PC-9 (cell line): ENCODE measurements around the gene RPS2. TPM values are rescaled to one million over a fixed set of nuclear protein-coding genes. Genes with fewer than 3 reads are reported as not detected.
A peak's percentile ranks its signal among the peaks of the same experiment; 100 is the strongest.

Experiments used
- BruUV-seq: library from RNA; stranded (reverse); fragments of 400-500 nt; replicated peaks from 2 replicates; lab custom pipeline; 2021; lab: Mats Ljungman, UMichigan
- CTCF ChIA-PET: fragments of 300-600 bp; sonication (Branson Sonifier 250); formaldehyde crosslinking; loops from one replicate; lab custom pipeline; 2022; ENCODE audit warnings: antibody characterized with exemption; lab: Charles Lee
- POLR2A ChIA-PET: fragments of 300-600 bp; sonication (Branson Sonifier 250); formaldehyde crosslinking; loops from one replicate; lab custom pipeline; 2022; ENCODE audit warnings: antibody characterized with exemption; ENCODE audit not compliant: unreplicated experiment; lab: Charles Lee
- DNase-seq, 2 experiments: peaks; one replicate each; pipeline versions ENCODE4 v3.0.0 to v3.0.0-alpha.2; 2015 to 2022; ENCODE audit warnings: mixed read lengths in 1 of 2
- H2AFZ ChIP-seq: fragments of 200-600 bp; sonication (generic); 2 replicates; pipeline ENCODE4 v1.8.1; 2017; ENCODE audit warnings: antibody characterized with exemption
- H3F3A ChIP-seq: fragments of 200-600 bp; sonication (generic); 2 replicates; pipeline ENCODE4 v1.8.1; 2017; ENCODE audit warnings: antibody characterized with exemption, mild to moderate bottlenecking, low read depth; ENCODE audit not compliant: insufficient read depth
- H3K27ac ChIP-seq: fragments of 200-600 bp; sonication (generic); 2 replicates; pipeline ENCODE4 v1.6.1; 2016; ENCODE audit warnings: mixed run types
- H3K27me3 ChIP-seq: fragments of 200-600 bp; sonication (generic); 2 replicates; pipeline ENCODE4 v1.6.1; 2016; ENCODE audit warnings: low read depth, mixed run types; ENCODE audit not compliant: insufficient read depth
- H3K36me3 ChIP-seq: fragments of 200-600 bp; sonication (generic); 2 replicates; pipeline ENCODE4 v1.6.1; 2016; ENCODE audit warnings: low read depth, mixed run types
- H3K4me1 ChIP-seq: fragments of 200-600 bp; sonication (generic); replicated peaks from 2 replicates; pipeline ENCODE4 v1.6.1; 2016; ENCODE audit warnings: mixed run types; ENCODE audit not compliant: insufficient read depth
- H3K4me2 ChIP-seq: fragments of 200-600 bp; sonication (generic); 2 replicates; pipeline ENCODE4 v1.6.1; 2017; ENCODE audit warnings: mixed run types
- H3K4me3 ChIP-seq: fragments of 200-600 bp; sonication (generic); 2 replicates; pipeline ENCODE4 v1.6.1; 2016; ENCODE audit warnings: mixed run types
- H3K79me2 ChIP-seq: fragments of 200-600 bp; sonication (generic); 2 replicates; pipeline ENCODE4 v1.6.1; 2017; ENCODE audit warnings: low read depth, mixed run types
- H3K9me2 ChIP-seq: fragments of 200-600 bp; sonication (generic); 2 replicates; pipeline ENCODE4 v1.8.1; 2017; ENCODE audit warnings: mild to moderate bottlenecking; ENCODE audit not compliant: insufficient read depth
- H3K9me3 ChIP-seq: fragments of 200-600 bp; sonication (generic); 2 replicates; pipeline ENCODE4 v1.8.1; 2016; ENCODE audit warnings: low read depth; ENCODE audit not compliant: insufficient read depth
- H4K20me1 ChIP-seq: fragments of 200-600 bp; sonication (generic); 2 replicates; pipeline ENCODE4 v1.8.1; 2017; ENCODE audit not compliant: insufficient read depth
- CTCF ChIP-seq: fragments of 200-600 bp; sonication (generic); conservative IDR thresholded peaks from 2 replicates; pipeline ENCODE4 v1.6.1; 2017; ENCODE audit warnings: mixed run types, antibody characterized with exemption, mild to moderate bottlenecking, moderate library complexity
- EZH2 ChIP-seq: fragments of 200-600 bp; sonication (generic); IDR thresholded peaks from 2 replicates; pipeline ENCODE4 v1.8.0; 2017; ENCODE audit warnings: antibody characterized with exemption, low read depth
- intact Hi-C: fragments of 100-400 bp; cut with micrococcal nuclease; formaldehyde crosslinking; loops from one replicate; pipeline ENCODE4 v1.10.0; 2022; ENCODE audit not compliant: unreplicated experiment
- total RNA-seq: library from RNA; stranded (reverse); gene quantifications from 2 replicates; pipeline ENCODE4 v1.2.3, GENCODE V29; 2021

Gene RPS2
- total RNA-seq, 1 experiment from 2014 or later, result 3,808 TPM

GRCh38 chr16:1960665-1961630, 3.7 kb downstream of the RPS2 start:
- peaks cover 37% of the 10 kb centered on the region for H4K20me1 ChIP-seq
- POLR2A ChIA-PET, result interaction anchor here (0.6 to 1.2 kb wide), 2 partner anchors 11 to 618 kb away, joined by 8 to 20 read pairs; partner anchors contain the start of gene TBL3
- H3K79me2 ChIP-seq, result peaks cover 61% of the 10 kb centered on the region
- DNase-seq, result peak in 1 of 2 experiments; percentile 60
- intact Hi-C loops, result loop anchor here (5.0 kb wide), 1 partner anchor 189 kb away; the partner anchor contains the start of genes EME2, MRPS34 and NME3
- peak overlapping the region; percentile 95; the same call in 1 of the 2 replicates for H3K4me3 ChIP-seq
- H3K9me3 ChIP-seq, result no peaks in the 10 kb centered on the region
- CTCF ChIA-PET, result interaction anchor here (0.6 to 0.7 kb wide), 2 partner anchors 32 to 712 kb away, joined by 3 to 4 read pairs; no protein-coding TSS in a partner anchor
- TF ChIP-seq CTCF (no peak), EZH2 (no peak)
- H3K27ac ChIP-seq, result peak overlapping the region; percentile 1
- TSS peak; percentile 0 for BruUV-seq
- H3K27me3 ChIP-seq, result no peaks in the 10 kb centered on the region
- H3K4me1 ChIP-seq, result peaks cover 15% of the 10 kb centered on the region
- no peaks in the 10 kb centered on the region for H3K9me2 ChIP-seq
- peak overlapping the region; percentile 92 for H3K4me2 ChIP-seq
- peaks cover 22% of the 10 kb centered on the region for H3K36me3 ChIP-seq
- H2AFZ ChIP-seq, result no peak overlapping the region
- H3F3A ChIP-seq, result peaks cover 47% of the 10 kb centered on the region

GRCh38 chr16:1959269-1960039, 5.2 kb downstream of the RPS2 start, which contains the start of gene NDUFB10:
Gene NDUFB10 (plus strand): TSS chr16:1959538. CDS start chr16:1959625, 87 bp downstream.
- Histone ChIP-seq H3K9me3 (no peaks in the 10 kb centered on the region), H3F3A (peaks cover 46% of the 10 kb centered on the region), H3K36me3 (peaks cover 22% of the 10 kb centered on the region), H4K20me1 (peaks cover 37% of the 10 kb centered on the region), H3K79me2 (peaks cover 48% of the 10 kb centered on the region), H3K9me2 (no peaks in the 10 kb centered on the region), H2AFZ (peak within 1 kb of the TSS; percentile 90), H3K27ac (peak within 1 kb of the TSS; percentile 1; the same call in 1 of the 2 replicates), H3K4me2 (peak within 1 kb of the TSS; percentile 92), H3K27me3 (no peaks in the 10 kb centered on the region), H3K4me3 (peak within 1 kb of the TSS; percentile 95), H3K4me1 (peaks cover 12% of the 10 kb centered on the region)
- ChIA-PET CTCF (interaction anchor here (0.7 kb wide), 1 partner anchor 235 kb away, joined by 8 read pairs; no protein-coding TSS in a partner anchor), POLR2A (interaction anchor here (1.2 kb wide), 1 partner anchor 12 kb away, joined by 8 read pairs; the partner anchor contains the start of gene TBL3)
- BruUV-seq, result no TSS peak
- TF ChIP-seq CTCF (peak; percentile 68; the same call in 1 of the 2 replicates), EZH2 (no peak)
- intact Hi-C loops, result loop anchor here (2.0 to 5.0 kb wide), 2 partner anchors 17 to 187 kb away; partner anchors contain the start of genes EME2, MRPS34, MSRB1 and NME3
- DNase-seq, result peak; percentile 72 to 96
